Smooth muscle cell (in vitro differentiated cells): Measurements from ENCODE around the gene SNRPD3. TPM values are rescaled to one million over a fixed set of nuclear protein-coding genes. Genes with fewer than 3 reads are reported as not detected.
"Not testable (repeated sequence)": the region's sequence is repeated elsewhere in the genome, so short reads cannot be mapped to it uniquely, and the experiment has no call there.

Experiments
- DNase-seq: peaks from one replicate; lab custom pipeline; 2025; ENCODE audit not compliant: unreplicated experiment; lab: John Stamatoyannopoulos, UW
- H2AFZ ChIP-seq: fragments of 200-600 bp; sonication (generic); 2 replicates; pipeline ENCODE4 v1.6.0; 2016; ENCODE audit warnings: antibody characterized with exemption, low read depth, mild to moderate bottlenecking
- H3F3A ChIP-seq: fragments of 200-600 bp; sonication (generic); 2 replicates; pipeline ENCODE4 v1.6.0; 2017; ENCODE audit warnings: antibody characterized with exemption, low read depth
- H3K27ac ChIP-seq: fragments of 200-600 bp; sonication (generic); 2 replicates; pipeline ENCODE4 v1.5.1; 2016; ENCODE audit warnings: low read depth, mild to moderate bottlenecking
- H3K27me3 ChIP-seq: fragments of 200-600 bp; sonication (generic); 2 replicates; pipeline ENCODE4 v1.6.1; 2016; ENCODE audit warnings: low read depth, mild to moderate bottlenecking
- H3K36me3 ChIP-seq: fragments of 200-600 bp; sonication (generic); 2 replicates; pipeline ENCODE4 v1.5.1; 2016; ENCODE audit warnings: low read depth
- H3K4me1 ChIP-seq: fragments of 200-600 bp; sonication (generic); 2 replicates; pipeline ENCODE4 v1.5.1; 2016; ENCODE audit warnings: low read depth
- H3K4me2 ChIP-seq: fragments of 200-600 bp; sonication (generic); 2 replicates; pipeline ENCODE4 v1.6.0; 2016; ENCODE audit warnings: mild to moderate bottlenecking
- H3K4me3 ChIP-seq: fragments of 200-600 bp; sonication (generic); 2 replicates; pipeline ENCODE4 v1.5.1; 2016; ENCODE audit warnings: mild to moderate bottlenecking
- H3K79me2 ChIP-seq: fragments of 200-600 bp; sonication (generic); 2 replicates; pipeline ENCODE4 v1.6.0; 2016; ENCODE audit warnings: low read depth, mild to moderate bottlenecking
- H3K9ac ChIP-seq: fragments of 200-600 bp; sonication (generic); 2 replicates; pipeline ENCODE4 v1.6.0; 2016; ENCODE audit warnings: low read depth
- H3K9me3 ChIP-seq: fragments of 200-600 bp; sonication (generic); replicated peaks from 2 replicates; pipeline ENCODE4 v1.5.1; 2016; ENCODE audit warnings: low read depth
- H4K20me1 ChIP-seq: fragments of 200-600 bp; sonication (generic); 2 replicates; pipeline ENCODE4 v1.6.0; 2016; ENCODE audit warnings: low read depth
- WGBS: methylation state at CpG from one replicate; pipeline ENCODE4 v1.1.7; 2016; ENCODE audit warnings: low lambda C conversion rate; 5-methylcytosine and 5-hydroxymethylcytosine counted together
- polyA plus RNA-seq: library from polyadenylated mRNA; unstranded; fragments of >200 nt; fragmentation: Nextera tagmentation; extraction: Ambion mirVana; gene quantifications from 2 replicates; pipeline ENCODE4 v1.2.1, GENCODE V29; 2016
- total RNA-seq: library from RNA; depleted of rRNA; stranded (reverse); fragments of >200 nt; gene quantifications from 2 replicates; pipeline ENCODE4 v1.2.3, GENCODE V29; 2014
- TF ChIP-seq, protein P1 (sequence below): fragments of 200-600 bp; sonication (generic); IDR thresholded peaks from 2 replicates; pipeline ENCODE4 v1.5.1; 2017; ENCODE audit warnings: borderline replicate concordance, mild to moderate bottlenecking, antibody characterized with exemption; ENCODE audit not compliant: insufficient read depth, poor library complexity, severe bottlenecking

Gene SNRPD3
- total and polyA plus RNA-seq, 2 experiments from 2014 or later = 97.6 to 114 TPM

GRCh38 chr22:24592851-24593558 is 37.2 kb downstream of the SNRPD3 start, which contains the start of gene LRRC75B:
LRRC75B (minus strand) TSS chr22:24593073; CDS start chr22:24593039, 34 bp downstream.
- peak within 1 kb of the TSS; percentile 96 for H3K4me2 ChIP-seq
- peak within 1 kb of the TSS; percentile 78 for H3K4me3 ChIP-seq
- peak within 1 kb of the TSS; percentile 26 for H3K27ac ChIP-seq
- TF ChIP-seq, protein P1, sequence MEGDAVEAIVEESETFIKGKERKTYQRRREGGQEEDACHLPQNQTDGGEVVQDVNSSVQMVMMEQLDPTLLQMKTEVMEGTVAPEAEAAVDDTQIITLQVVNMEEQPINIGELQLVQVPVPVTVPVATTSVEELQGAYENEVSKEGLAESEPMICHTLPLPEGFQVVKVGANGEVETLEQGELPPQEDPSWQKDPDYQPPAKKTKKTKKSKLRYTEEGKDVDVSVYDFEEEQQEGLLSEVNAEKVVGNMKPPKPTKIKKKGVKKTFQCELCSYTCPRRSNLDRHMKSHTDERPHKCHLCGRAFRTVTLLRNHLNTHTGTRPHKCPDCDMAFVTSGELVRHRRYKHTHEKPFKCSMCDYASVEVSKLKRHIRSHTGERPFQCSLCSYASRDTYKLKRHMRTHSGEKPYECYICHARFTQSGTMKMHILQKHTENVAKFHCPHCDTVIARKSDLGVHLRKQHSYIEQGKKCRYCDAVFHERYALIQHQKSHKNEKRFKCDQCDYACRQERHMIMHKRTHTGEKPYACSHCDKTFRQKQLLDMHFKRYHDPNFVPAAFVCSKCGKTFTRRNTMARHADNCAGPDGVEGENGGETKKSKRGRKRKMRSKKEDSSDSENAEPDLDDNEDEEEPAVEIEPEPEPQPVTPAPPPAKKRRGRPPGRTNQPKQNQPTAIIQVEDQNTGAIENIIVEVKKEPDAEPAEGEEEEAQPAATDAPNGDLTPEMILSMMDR = no peak
- no peaks in the 10 kb centered on the region for H3K27me3 ChIP-seq
- H2AFZ ChIP-seq = peak within 1 kb of the TSS; percentile 51
- peak within 1 kb of the TSS; percentile 52 for H3K9ac ChIP-seq
- 11% methylated on average over 28 of the region's 72 CpGs for WGBS
- peaks cover 8% of the 10 kb centered on the region for H3K4me1 ChIP-seq
- H3K79me2 ChIP-seq = no peaks in the 10 kb centered on the region
- DNase-seq = peak; percentile 62
- H3F3A ChIP-seq = no peaks in the 10 kb centered on the region
- H4K20me1 ChIP-seq = no peaks in the 10 kb centered on the region
- no peaks in the 10 kb centered on the region for H3K36me3 ChIP-seq
- H3K9me3 ChIP-seq = no peaks in the 10 kb centered on the region

DNA sequence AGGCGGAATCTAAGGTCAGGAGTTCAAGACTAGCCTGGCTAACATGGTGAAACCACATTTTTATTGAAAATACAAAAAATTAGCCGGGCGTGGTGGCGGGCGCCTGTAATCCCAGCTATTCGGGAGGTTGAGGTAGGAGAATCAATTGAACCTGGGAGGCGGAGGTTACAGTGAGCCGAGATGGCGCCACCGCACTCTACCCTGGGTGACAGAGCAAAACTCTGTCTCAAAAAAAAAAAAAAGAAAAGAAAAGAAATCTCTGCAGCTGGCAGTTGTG is 37.7 kb downstream of the SNRPD3 start:
- not testable (repeated sequence) for H3K27me3 ChIP-seq, H3K9me3 ChIP-seq, H4K20me1 ChIP-seq, H2AFZ ChIP-seq, H3K36me3 ChIP-seq, H3K79me2 ChIP-seq, DNase-seq, H3F3A ChIP-seq, H3K4me1 ChIP-seq
- H3K27ac ChIP-seq = peak overlapping the region; percentile 26
- H3K4me2 ChIP-seq = peak overlapping the region; percentile 96
- WGBS = 94% methylated on average over 10 of the region's 10 CpGs
- H3K9ac ChIP-seq = peak overlapping the region; percentile 52
- H3K4me3 ChIP-seq = peak overlapping the region; percentile 78

GRCh38 chr22:24593836-24594568 is 38.2 kb downstream of the SNRPD3 start:
- no peak overlapping the region for H2AFZ ChIP-seq
- 79% methylated on average over 16 of the region's 16 CpGs for WGBS
- no peak overlapping the region for H3K9ac ChIP-seq
- H3F3A ChIP-seq = no peaks in the 10 kb centered on the region
- H3K4me1 ChIP-seq = peaks cover 8% of the 10 kb centered on the region
- no peaks in the 10 kb centered on the region for H3K36me3 ChIP-seq
- H3K27ac ChIP-seq = no peak overlapping the region
- TF ChIP-seq, protein P1 = no peak
- no peaks in the 10 kb centered on the region for H3K9me3 ChIP-seq
- no peak for DNase-seq
- no peak overlapping the region for H3K4me3 ChIP-seq
- peak overlapping the region; percentile 96 for H3K4me2 ChIP-seq
- no peaks in the 10 kb centered on the region for H3K79me2 ChIP-seq
- H3K27me3 ChIP-seq = no peaks in the 10 kb centered on the region
- H4K20me1 ChIP-seq = no peaks in the 10 kb centered on the region

- Histone ChIP-seq H3K9me3 (no peaks in the 10 kb centered on the region), H3K4me1 (peaks cover 8% of the 10 kb centered on the region), H3K9ac (no peak overlapping the region), H3K4me3 (no peak overlapping the region), H3K36me3 (no peaks in the 10 kb centered on the region), H3K79me2 (no peaks in the 10 kb centered on the region), H4K20me1 (no peaks in the 10 kb centered on the region), H3K27ac (no peak overlapping the region), H3K27me3 (no peaks in the 10 kb centered on the region), H3F3A (no peaks in the 10 kb centered on the region), H3K4me2 (no peak overlapping the region), H2AFZ (no peak overlapping the region)
- TF ChIP-seq, protein P1 = no peak
- 81% methylated on average over 7 of the region's 7 CpGs for WGBS
- DNase-seq = no peak
Observed at GRCh38 chr22:24594569-24595120, 38.8 kb downstream of the SNRPD3 start.
